H1 (cell line): ENCODE results near the gene MANEAL. TPM values are rescaled to one million over a fixed set of nuclear protein-coding genes. Genes with fewer than 3 reads are reported as not detected.

Experiments used
- CTCF ChIA-PET: fragments of 300-600 bp; sonication (Branson Sonifier 250); formaldehyde crosslinking; loops from one replicate; lab custom pipeline; 2021; ENCODE audit not compliant: partially characterized antibody; lab: Charles Lee
- POLR2A ChIA-PET: fragments of 300-600 bp; sonication (Branson Sonifier 250); formaldehyde crosslinking; loops from one replicate; lab custom pipeline; 2021; ENCODE audit warnings: inconsistent platforms; ENCODE audit not compliant: partially characterized antibody; lab: Charles Lee
- DNase-seq, 2 experiments: peaks; one replicate each; pipeline versions ENCODE4 v3.0.0 to v3.0.0-alpha.2; 2010 to 2022; ENCODE audit warnings: low spot score in 2 of 2, low read depth in 1 of 2, mixed read lengths in 1 of 2
- FAIRE-seq: peaks from 2 replicates; lab custom pipeline; 2011; peaks lifted over from hg19 to GRCh38; lab: Jason Lieb, UNC
- H2AFZ ChIP-seq: 2 replicates; pipeline ENCODE4 v1.8.1; 2012; ENCODE audit warnings: low read length, inconsistent platforms
- H2AK5ac ChIP-seq: 2 replicates; pipeline ENCODE4 v1.6.1; 2013; ENCODE audit warnings: low read depth, low read length
- H2BK120ac ChIP-seq: replicated peaks from 2 replicates; pipeline ENCODE3; 2013; ENCODE audit warnings: low read depth, low read length, inconsistent platforms
- H2BK12ac ChIP-seq: 2 replicates; pipeline ENCODE4 v1.6.1; 2013; ENCODE audit warnings: low read depth, low read length
- H2BK15ac ChIP-seq: 2 replicates; pipeline ENCODE4 v1.6.1; 2013; ENCODE audit warnings: low read length
- H2BK20ac ChIP-seq: 2 replicates; pipeline ENCODE4 v1.6.1; 2013; ENCODE audit warnings: low read length
- H2BK5ac ChIP-seq: 2 replicates; pipeline ENCODE4 v1.6.1; 2013; ENCODE audit warnings: low read depth, low read length
- H3K14ac ChIP-seq: 2 replicates; pipeline ENCODE4 v1.6.1; 2013; ENCODE audit warnings: inconsistent platforms; ENCODE audit not compliant: insufficient read length
- H3K18ac ChIP-seq: 2 replicates; pipeline ENCODE4 v1.6.1; 2013; ENCODE audit warnings: low read length; ENCODE audit errors: extremely low read depth
- H3K23ac ChIP-seq: 2 replicates; pipeline ENCODE4 v1.6.1; 2013; ENCODE audit warnings: inconsistent platforms; ENCODE audit not compliant: insufficient read length
- H3K23me2 ChIP-seq: 2 replicates; pipeline ENCODE4 v1.6.1; 2013; ENCODE audit warnings: low read depth, low read length
- H3K27ac ChIP-seq: 2 replicates; pipeline ENCODE4 v1.6.1; 2011; ENCODE audit warnings: low read depth, low read length, inconsistent platforms
- H3K27me3 ChIP-seq, 4 experiments: replicated peaks in 1 of 4; 1 replicate in 1 of 4; 2 replicates in 3 of 4; pipeline versions ENCODE4 v1.6.1 to v1.8.1; 2011 to 2013; ENCODE audit warnings: low read length in 3 of 4, mild to moderate bottlenecking in 3 of 4, inconsistent platforms in 2 of 4, mixed read lengths in 2 of 4, moderate library complexity in 1 of 4; ENCODE audit not compliant: control insufficient read depth in 3 of 4, insufficient read depth in 3 of 4; ENCODE audit errors: extremely low read depth in 1 of 4
- H3K36me3 ChIP-seq, 4 experiments: 2 replicates each; pipeline versions ENCODE4 v1.6.1 to v1.8.1; 2011 to 2013; ENCODE audit warnings: mild to moderate bottlenecking in 4 of 4, low read length in 3 of 4, moderate library complexity in 2 of 4, control low read depth in 1 of 4, inconsistent platforms in 1 of 4; ENCODE audit not compliant: insufficient read depth in 4 of 4, control insufficient read depth in 2 of 4
- H3K4ac ChIP-seq: replicated peaks from 2 replicates; pipeline ENCODE3; 2013; ENCODE audit warnings: low read length, low read depth, mixed read lengths, inconsistent platforms; ENCODE audit not compliant: insufficient read length
- H3K4me1 ChIP-seq, 4 experiments: replicated peaks in 1 of 4; 1 replicate in 1 of 4; 2 replicates in 3 of 4; pipeline versions ENCODE4 v1.6.1 to v1.8.1; 2011 to 2013; ENCODE audit warnings: low read length in 3 of 4, inconsistent platforms in 2 of 4, mixed read lengths in 1 of 4; ENCODE audit not compliant: insufficient read depth in 4 of 4, control insufficient read depth in 3 of 4
- H3K4me2 ChIP-seq, 2 experiments: 2 replicates each; pipeline versions ENCODE4 v1.6.1 to v1.8.1; 2011 to 2013; ENCODE audit warnings: low read depth in 2 of 2, low read length in 2 of 2, control low read depth in 1 of 2, inconsistent platforms in 1 of 2, mild to moderate bottlenecking in 1 of 2; ENCODE audit not compliant: insufficient read depth in 1 of 2
- H3K4me3 ChIP-seq, 4 experiments: fragments of 200-600, 300-600 bp in 1 of 4; sonication (generic), shearing (Covaris generic), sonication (Bioruptor Twin) in 1 of 4; 2 replicates each; pipeline versions ENCODE4 v1.5.1 to v1.8.1; 2011 to 2016; ENCODE audit warnings: low read length in 4 of 4, low read depth in 3 of 4, control low read depth in 2 of 4, inconsistent platforms in 2 of 4, mild to moderate bottlenecking in 2 of 4, mixed read lengths in 1 of 4, moderate library complexity in 1 of 4; ENCODE audit not compliant: insufficient read depth in 2 of 4; ENCODE audit errors: extremely low read depth in 1 of 4
- H3K56ac ChIP-seq: replicated peaks from 2 replicates; pipeline ENCODE3; 2013; ENCODE audit warnings: low read depth, mild to moderate bottlenecking, mixed read lengths, low read length, inconsistent platforms; ENCODE audit not compliant: insufficient read length
- H3K79me1 ChIP-seq: 2 replicates; pipeline ENCODE4 v1.6.1; 2013; ENCODE audit warnings: low read depth, low read length, control low read depth
- H3K79me2 ChIP-seq, 2 experiments: 2 replicates each; pipeline versions ENCODE4 v1.6.1 to v1.8.1; 2012 to 2013; ENCODE audit warnings: low read length in 2 of 2, mild to moderate bottlenecking in 2 of 2, inconsistent platforms in 1 of 2; ENCODE audit not compliant: insufficient read depth in 2 of 2, control insufficient read depth in 1 of 2
- H3K9ac ChIP-seq, 4 experiments: replicated peaks in 1 of 4; 1 replicate in 1 of 4; 2 replicates in 3 of 4; pipeline versions ENCODE4 v1.6.1 to v1.8.1; 2011 to 2013; ENCODE audit warnings: low read depth in 3 of 4, low read length in 3 of 4, control low read depth in 2 of 4, mild to moderate bottlenecking in 2 of 4, moderate library complexity in 2 of 4, inconsistent platforms in 1 of 4; ENCODE audit errors: extremely low read depth in 1 of 4
- H3K9me3 ChIP-seq, 2 experiments: 2 replicates each; pipeline versions ENCODE4 v1.6.1 to v1.8.1; 2012 to 2013; ENCODE audit warnings: mild to moderate bottlenecking in 2 of 2, moderate library complexity in 2 of 2, control low read depth in 1 of 2, inconsistent platforms in 1 of 2, low read depth in 1 of 2, low read length in 1 of 2, mixed read lengths in 1 of 2; ENCODE audit not compliant: insufficient read depth in 2 of 2
- H4K20me1 ChIP-seq, 2 experiments: replicated peaks in 1 of 2; 2 replicates each; pipeline versions ENCODE3 to v1.8.1; 2011 to 2013; ENCODE audit warnings: inconsistent platforms in 2 of 2, low read length in 2 of 2, mild to moderate bottlenecking in 1 of 2; ENCODE audit not compliant: insufficient read depth in 2 of 2, control insufficient read depth in 1 of 2
- H4K5ac ChIP-seq: 2 replicates; pipeline ENCODE4 v1.6.1; 2013; ENCODE audit warnings: low read length, low read depth, mixed read lengths, inconsistent platforms; ENCODE audit not compliant: insufficient read length
- H4K8ac ChIP-seq: 2 replicates; pipeline ENCODE4 v1.8.0; 2013; ENCODE audit warnings: mild to moderate bottlenecking, moderate library complexity, low read length, inconsistent platforms; ENCODE audit not compliant: insufficient read depth; ENCODE audit errors: extremely low read depth
- H4K91ac ChIP-seq: replicated peaks from 2 replicates; pipeline ENCODE3; 2013; ENCODE audit warnings: low read length, mixed read lengths, inconsistent platforms; ENCODE audit not compliant: insufficient read length
- ASH2L ChIP-seq: fragments of 200-600, 300-600 bp; sonication (generic); IDR thresholded peaks from one replicate; pipeline ENCODE4 v1.7.1; 2017; ENCODE audit warnings: low read length
- CBX5 ChIP-seq: fragments of 300-800, 300-1000 bp; sonication (generic); IDR thresholded peaks from 2 replicates; pipeline ENCODE4 v1.7.1; 2016; ENCODE audit warnings: antibody characterized with exemption, low read length, low read depth
- CBX8 ChIP-seq: fragments of 300-800, 300-1000 bp; sonication (generic); IDR thresholded peaks from 2 replicates; pipeline ENCODE4 v1.7.1; 2016; ENCODE audit warnings: low read depth, low read length, borderline replicate concordance
- CHD2 ChIP-seq: IDR thresholded peaks from 2 replicates; pipeline ENCODE4 v1.6.1; 2012; ENCODE audit warnings: low read length, improper control_type of control experiment
- CREB1 ChIP-seq: IDR thresholded peaks from 2 replicates; pipeline ENCODE4 v1.6.1; 2012; ENCODE audit warnings: inconsistent platforms
- CTBP2 ChIP-seq: IDR thresholded peaks from 2 replicates; pipeline ENCODE4 v1.7.0; 2011; ENCODE audit warnings: borderline replicate concordance, mild to moderate bottlenecking, moderate library complexity, mixed read lengths, low read length; ENCODE audit not compliant: insufficient read depth, insufficient read length
- EGR1 ChIP-seq: IDR thresholded peaks from 2 replicates; pipeline ENCODE4 v1.6.1; 2011; ENCODE audit warnings: low read depth, low read length, borderline replicate concordance
- FOSL1 ChIP-seq: IDR thresholded peaks from 2 replicates; pipeline ENCODE4 v1.6.1; 2011; ENCODE audit warnings: mild to moderate bottlenecking, low read depth, low read length, moderate library complexity; ENCODE audit not compliant: insufficient read depth
- GTF2F1 ChIP-seq: IDR thresholded peaks from 2 replicates; pipeline ENCODE4 v1.6.1; 2012; ENCODE audit warnings: low read depth, low read length, improper control_type of control experiment, borderline replicate concordance
- HDAC2 ChIP-seq, 2 experiments: fragments of 300-600 bp in 1 of 2; sonication (generic) in 1 of 2; IDR thresholded peaks; 2 replicates each; pipeline ENCODE4 v1.6.1; 2011 to 2012; ENCODE audit warnings: low read depth in 2 of 2, low read length in 2 of 2, mild to moderate bottlenecking in 2 of 2, moderate library complexity in 2 of 2, borderline replicate concordance in 1 of 2, inconsistent platforms in 1 of 2
- NRF1 ChIP-seq: IDR thresholded peaks from 2 replicates; pipeline ENCODE4 v1.6.1; 2011; ENCODE audit warnings: mild to moderate bottlenecking, low read depth, low read length, improper control_type of control experiment
- SIN3A ChIP-seq, 2 experiments: IDR thresholded peaks in 1 of 2; conservative IDR thresholded peaks in 1 of 2; 2 replicates each; pipeline ENCODE4 v1.6.1; 2011 to 2012; ENCODE audit warnings: low read length in 2 of 2, improper control_type of control experiment in 1 of 2, low read depth in 1 of 2, mild to moderate bottlenecking in 1 of 2
- SRF ChIP-seq: IDR thresholded peaks from 2 replicates; pipeline ENCODE4 v1.6.1; 2011; ENCODE audit warnings: mild to moderate bottlenecking, low read depth, low read length, moderate library complexity
- SUZ12 ChIP-seq: fragments of 200-600 bp; sonication (generic); IDR thresholded peaks from 2 replicates; pipeline ENCODE4 v1.6.1; 2012; ENCODE audit warnings: mild to moderate bottlenecking, inconsistent platforms, low read length, moderate library complexity, mixed read lengths
- TEAD4 ChIP-seq: IDR thresholded peaks from 2 replicates; pipeline ENCODE4 v1.6.1; 2012; ENCODE audit warnings: low read depth, low read length, inconsistent platforms, mixed read lengths
- WGBS, 2 experiments: shearing (Covaris generic) in 1 of 2; methylation state at CpG; one replicate each; pipeline versions ENCODE4 v1.1.6 to v1.1.7; 2013 to 2015; ENCODE audit warnings: low lambda C conversion rate in 2 of 2, mixed read lengths in 2 of 2, inconsistent platforms in 1 of 2, low coverage in 1 of 2, missing lambda C conversion rate in 1 of 2; ENCODE audit not compliant: insufficient replicate concordance in 2 of 2, insufficient coverage in 1 of 2, insufficient read length in 1 of 2; ENCODE audit errors: extremely low coverage in 1 of 2, missing lambda C conversion rate in 1 of 2; 5-methylcytosine and 5-hydroxymethylcytosine counted together
- polyA plus RNA-seq, 7 experiments: library from polyadenylated mRNA; depleted of rRNA in 3 of 7; stranded (reverse) in 5 of 7; unstranded in 2 of 7; fragments of >200 nt in 5 of 7; fragments of 200-250 nt in 2 of 7; gene quantifications; 1 replicate in 5 of 7; 2 replicates in 1 of 7; 4 replicates in 1 of 7; pipeline versions ENCODE4 v1.2.1 to v1.2.3, GENCODE V29; 2011 to 2013; ENCODE audit warnings: missing spikeins in 2 of 7, mixed read lengths in 2 of 7
- total RNA-seq: library from RNA; stranded (reverse); fragmentation: NEBNext Ultra II Directional; extraction: Animal tissue kit (Norgen Biotek cat#: 25700); gene quantifications from 2 replicates; pipeline ENCODE4 v1.2.1, GENCODE V29; 2021

The MANEAL gene
- total and polyA plus RNA-seq, 2 of the 8 experiments (the other 6 are each of a cell fraction or from before 2014, with no cell fraction given): 4.8 to 7.2 TPM

GRCh38 chr1:37824001-37824400, 30.4 kb downstream of the MANEAL start:
- CTCF ChIA-PET: no interaction called here
- peaks cover 7 to 32% (median 23%) of the 10 kb centered on the region in 4 experiments for H3K36me3 ChIP-seq
- FAIRE-seq: no peak
- TF ChIP-seq SIN3A (conservative IDR thresholded peaks at IDR 0.05 in 1 of 2, IDR thresholded peaks at IDR 0.05 in 1 of 2; ENCODE audit: low read depth in 1 of 2, low read length in 2 of 2) (no peak), CBX5 (no peak), TEAD4 (no peak), EGR1 (no peak), GTF2F1 (no peak), HDAC2 (IDR thresholded peaks at IDR 0.05; ENCODE audit: borderline replicate concordance in 1 of 2, low read depth in 2 of 2, low read length in 2 of 2) (no peak), CBX8 (no peak), FOSL1 (no peak), CHD2 (no peak), ASH2L (no peak), CTBP2 (no peak), CREB1 (no peak), NRF1 (no peak), SUZ12 (no peak), SRF (no peak)

More at GRCh38 chr1:37824001-37824400, 30.4 kb downstream of the MANEAL start:
- Histone ChIP-seq H3K18ac (no peak overlapping the region), H3K4me1 (no peaks in the 10 kb centered on the region), H3K27ac (no peak overlapping the region), H4K91ac (no peak overlapping the region), H2BK15ac (no peak overlapping the region), H2BK12ac (no peak overlapping the region), H3K56ac (no peak overlapping the region), H2AK5ac (no peak overlapping the region), H4K5ac (no peak overlapping the region), H4K8ac (no peak overlapping the region), H2BK20ac (no peak overlapping the region), H3K4ac (no peak overlapping the region), H3K79me2 (no peaks in the 10 kb centered on the region), H3K9ac (no peak overlapping the region), H2BK5ac (no peak overlapping the region), H3K9me3 (no peaks in the 10 kb centered on the region), H2AFZ (no peak overlapping the region), H3K23me2 (no peaks in the 10 kb centered on the region), H3K4me2 (no peak overlapping the region), H2BK120ac (no peak overlapping the region), H4K20me1 (no peaks in the 10 kb centered on the region), H3K14ac (no peak overlapping the region), H3K23ac (no peak overlapping the region), H3K79me1 (no peaks in the 10 kb centered on the region), H3K27me3 (no peaks in the 10 kb centered on the region), H3K4me3 (no peak overlapping the region)
- no peak for DNase-seq
- 87% methylated on average over 2 of the region's 2 CpGs; no CpG with 5 or more reads in 1 of the 2 experiments for WGBS, 2 experiments
- POLR2A ChIA-PET: no interaction called here
